ENCODE measurements around the gene SPOCK1. TPM values are rescaled to one million over a fixed set of nuclear protein-coding genes. Genes with fewer than 3 reads are reported as not detected.

Gene SPOCK1
- total and polyA plus RNA-seq, 7 experiments from 2014 or later, result 2.8 TPM; not detected in 6

DNA sequence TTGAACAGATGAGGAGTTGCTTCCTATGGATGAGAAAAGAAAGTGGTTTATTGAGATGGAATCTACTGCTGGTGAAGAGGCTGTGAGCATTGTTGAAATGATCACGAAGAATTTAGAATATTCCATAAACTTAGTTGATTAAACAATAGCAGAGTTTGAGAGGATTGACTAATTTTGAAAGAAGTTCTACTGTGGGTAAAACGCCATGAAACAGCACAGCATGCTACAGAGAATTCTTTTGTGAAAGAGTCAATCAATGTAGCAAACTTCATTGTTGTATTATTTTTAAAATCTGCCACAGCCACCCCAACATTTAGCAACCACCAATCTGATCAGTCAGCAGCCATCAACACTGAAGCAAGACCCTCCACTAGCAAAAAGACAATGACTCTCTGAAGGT, 309.1 kb downstream of the SPOCK1 start:
- Histone ChIP-seq H3K27ac (ENCODE audit: low read depth, low read length) (no peak overlapping the region), H3K9me3 (ENCODE audit: control insufficient read depth in 2 of 3, low read length in 3 of 3) (no peaks in the 10 kb centered on the region), H3K27me3 (ENCODE audit: control insufficient read depth in 2 of 2, insufficient read depth in 2 of 2, low read length in 2 of 2) (no peaks in the 10 kb centered on the region), H3K4me1 (ENCODE audit: control insufficient read depth in 2 of 2, insufficient read depth in 2 of 2, low read length in 2 of 2) (no peaks in the 10 kb centered on the region), H3K36me3 (ENCODE audit: control insufficient read depth in 2 of 3, insufficient read depth in 3 of 3, low read length in 3 of 3) (no peaks in the 10 kb centered on the region), H3K4me3 (ENCODE audit: low read length) (no peak overlapping the region)
- ATAC-seq, result no peak
- Mint-ChIP-seq H3K4me1 (no peaks in the 10 kb centered on the region), H3K27me3 (peaks cover 0 to 10% (median 6%) of the 10 kb centered on the region in 5 donors), H3K4me3 (no peak overlapping the region), H3K9me3 (peaks cover 0 to 4% (median 0%) of the 10 kb centered on the region in 11 donors), H3K36me3 (no peaks in the 10 kb centered on the region), H3K27ac (no peak overlapping the region)
- no peak for DNase-seq
- POLR2A ChIA-PET, result no interaction called here
- intact Hi-C loops (cut with micrococcal nuclease), result no loop called here
- CTCF ChIA-PET, result no interaction called here

DNA sequence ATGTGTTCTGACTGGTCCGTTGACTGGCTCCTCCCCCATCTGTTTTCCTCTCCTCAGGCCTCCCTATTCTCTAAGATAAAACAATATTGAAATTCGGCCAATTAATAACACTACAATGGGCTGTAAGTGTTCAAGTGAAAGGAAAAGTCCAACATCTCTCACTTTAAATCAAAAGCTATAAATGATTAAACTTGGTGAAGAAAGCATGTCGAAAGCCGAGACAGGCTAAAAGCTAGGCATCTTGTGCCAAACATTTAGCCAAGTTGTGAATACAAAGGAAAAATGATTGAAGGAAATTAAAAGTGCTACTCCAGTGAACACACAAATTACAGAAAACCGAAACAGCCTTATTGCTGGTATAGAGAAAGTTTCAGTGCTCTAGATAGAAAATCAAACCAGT, 310.6 kb downstream of the SPOCK1 start:
- Mint-ChIP-seq H3K4me1 (no peaks in the 10 kb centered on the region), H3K9me3 (peaks cover 0 to 4% (median 0%) of the 10 kb centered on the region in 11 donors), H3K27me3 (peaks cover 0 to 11% (median 6%) of the 10 kb centered on the region in 5 donors), H3K27ac (no peak overlapping the region), H3K36me3 (no peaks in the 10 kb centered on the region), H3K4me3 (no peak overlapping the region)
- no peak for ATAC-seq
- H3K27ac ChIP-seq (ENCODE audit: low read depth, low read length), result no peak overlapping the region
- CTCF ChIA-PET, result no interaction called here
- POLR2A ChIA-PET, result no interaction called here
- no peak overlapping the region for H3K4me3 ChIP-seq (ENCODE audit: low read length)
- DNase-seq, result no peak
- H3K4me1 ChIP-seq (ENCODE audit: control insufficient read depth in 2 of 2, insufficient read depth in 2 of 2, low read length in 2 of 2), result no peaks in the 10 kb centered on the region
- no peaks in the 10 kb centered on the region for H3K36me3 ChIP-seq (ENCODE audit: control insufficient read depth in 2 of 3, insufficient read depth in 3 of 3, low read length in 3 of 3)
- H3K27me3 ChIP-seq (ENCODE audit: control insufficient read depth in 2 of 2, insufficient read depth in 2 of 2, low read length in 2 of 2), result no peaks in the 10 kb centered on the region
- intact Hi-C loops (cut with micrococcal nuclease), result no loop called here
- no peaks in the 10 kb centered on the region for H3K9me3 ChIP-seq (ENCODE audit: control insufficient read depth in 2 of 3, low read length in 3 of 3)

DNA sequence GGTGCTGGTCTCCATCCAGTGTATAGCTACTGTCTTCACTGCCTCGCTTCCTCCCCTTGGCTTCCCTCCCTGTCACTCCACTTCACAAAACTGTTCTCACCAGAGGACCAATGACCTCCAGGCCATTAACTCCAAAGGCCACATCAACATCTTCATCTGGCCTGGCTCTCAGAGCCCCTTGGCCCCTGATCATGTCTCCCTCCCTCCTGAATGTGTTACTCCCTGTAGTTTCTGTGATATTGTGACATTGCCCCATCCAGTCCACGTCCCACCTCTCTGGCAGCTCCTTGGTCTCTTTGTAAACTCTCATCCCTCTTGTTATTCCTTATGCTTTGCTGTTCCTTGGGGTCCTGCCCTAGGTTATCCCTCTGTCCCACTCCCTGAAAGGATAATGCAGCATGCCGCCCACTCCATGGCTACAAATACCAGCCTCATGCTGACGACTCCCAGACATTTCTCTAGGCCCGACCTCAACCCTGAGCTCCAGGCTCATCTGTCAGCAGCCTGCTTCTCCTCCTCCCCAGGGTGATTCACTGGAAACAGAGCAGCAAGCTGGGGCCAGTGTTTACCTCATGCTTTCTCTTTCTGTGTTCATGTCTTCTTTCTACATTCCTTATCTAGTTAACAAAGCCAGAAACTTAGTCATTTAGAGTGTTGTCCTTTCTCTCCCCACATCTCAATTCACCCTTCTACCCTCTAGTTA, 312.2 kb downstream of the SPOCK1 start:
- CTCF ChIA-PET, result no interaction called here
- intact Hi-C loops (cut with micrococcal nuclease), result no loop called here

DNA sequence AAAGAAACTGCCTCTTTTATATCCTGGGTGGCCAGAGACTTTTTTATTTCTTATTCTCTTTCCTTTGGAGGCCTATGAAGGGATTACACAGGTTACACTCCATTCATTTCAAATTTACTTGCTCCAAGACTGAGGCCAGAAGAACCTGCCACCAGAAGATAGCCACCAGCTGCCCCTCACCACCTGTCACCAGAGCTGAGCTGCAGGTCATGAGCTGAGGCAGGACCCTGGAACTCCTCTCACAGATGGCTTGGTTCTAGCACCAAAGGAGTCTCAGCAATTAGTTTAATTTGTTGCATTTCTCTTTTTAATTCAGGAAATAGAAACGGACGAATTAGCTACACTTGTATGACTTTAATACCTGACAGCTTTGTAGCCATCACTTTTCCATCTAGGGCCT, 313.9 kb downstream of the SPOCK1 start:
- no peak for DNase-seq
- ChIA-PET POLR2A (no interaction called here), CTCF (no interaction called here)
- Mint-ChIP-seq H3K9me3 (peaks cover 0 to 4% (median 0%) of the 10 kb centered on the region in 11 donors), H3K27me3 (peaks cover 0 to 9% (median 6%) of the 10 kb centered on the region in 5 donors), H3K4me1 (no peaks in the 10 kb centered on the region), H3K27ac (no peak overlapping the region), H3K36me3 (no peaks in the 10 kb centered on the region), H3K4me3 (no peak overlapping the region)
- intact Hi-C loops (cut with micrococcal nuclease), result no loop called here
- ATAC-seq, result no peak
- no peaks in the 10 kb centered on the region for H3K27me3 ChIP-seq (ENCODE audit: control insufficient read depth in 2 of 2, insufficient read depth in 2 of 2, low read length in 2 of 2)
- H3K9me3 ChIP-seq (ENCODE audit: control insufficient read depth in 2 of 3, low read length in 3 of 3), result no peaks in the 10 kb centered on the region
- H3K27ac ChIP-seq (ENCODE audit: low read depth, low read length), result no peak overlapping the region
- no peaks in the 10 kb centered on the region for H3K4me1 ChIP-seq (ENCODE audit: control insufficient read depth in 2 of 2, insufficient read depth in 2 of 2, low read length in 2 of 2)
- H3K4me3 ChIP-seq (ENCODE audit: low read length), result no peak overlapping the region
- no peaks in the 10 kb centered on the region for H3K36me3 ChIP-seq (ENCODE audit: control insufficient read depth in 2 of 3, insufficient read depth in 3 of 3, low read length in 3 of 3)

More for the DNA sequence above, 312.2 kb downstream of the SPOCK1 start:
- Histone ChIP-seq H3K27ac (ENCODE audit: low read depth, low read length) (no peak overlapping the region), H3K4me3 (ENCODE audit: low read length) (no peak overlapping the region), H3K9me3 (ENCODE audit: control insufficient read depth in 2 of 3, low read length in 3 of 3) (no peaks in the 10 kb centered on the region), H3K4me1 (ENCODE audit: control insufficient read depth in 2 of 2, insufficient read depth in 2 of 2, low read length in 2 of 2) (no peaks in the 10 kb centered on the region), H3K27me3 (ENCODE audit: control insufficient read depth in 2 of 2, insufficient read depth in 2 of 2, low read length in 2 of 2) (no peaks in the 10 kb centered on the region), H3K36me3 (ENCODE audit: control insufficient read depth in 2 of 3, insufficient read depth in 3 of 3, low read length in 3 of 3) (no peaks in the 10 kb centered on the region)
- no peak for DNase-seq
- no peak for ATAC-seq
- H3K4me3 Mint-ChIP-seq, result no peak overlapping the region
- no peaks in the 10 kb centered on the region for H3K36me3 Mint-ChIP-seq
- no peak overlapping the region for H3K27ac Mint-ChIP-seq
- H3K4me1 Mint-ChIP-seq, result no peaks in the 10 kb centered on the region
- POLR2A ChIA-PET, result no interaction called here
- H3K27me3 Mint-ChIP-seq, result peaks cover 0 to 9% (median 6%) of the 10 kb centered on the region in 5 donors
- peaks cover 0 to 4% (median 0%) of the 10 kb centered on the region in 11 donors for H3K9me3 Mint-ChIP-seq

DNA sequence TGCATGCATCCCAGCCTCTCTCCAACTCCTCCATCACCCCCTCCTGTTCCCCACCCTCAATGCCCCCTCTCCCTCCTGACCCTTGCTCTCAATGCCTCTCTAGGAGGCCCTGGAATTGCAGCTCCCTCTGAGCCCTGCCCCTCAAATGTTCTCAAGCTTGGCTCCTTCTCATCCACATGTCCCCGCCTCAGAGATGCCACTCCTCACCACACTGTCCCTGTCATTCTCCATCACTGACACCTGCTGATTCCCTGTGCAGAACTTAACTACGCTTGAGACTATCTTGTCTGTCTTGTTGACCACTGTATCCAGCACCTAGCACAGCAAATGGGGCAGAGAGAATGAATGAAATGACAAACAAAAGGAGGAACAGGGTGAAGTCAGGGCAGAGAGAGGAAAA, 314.4 kb downstream of the SPOCK1 start:
- no peak overlapping the region for H3K4me3 Mint-ChIP-seq
- POLR2A ChIA-PET, result no interaction called here

DNA sequence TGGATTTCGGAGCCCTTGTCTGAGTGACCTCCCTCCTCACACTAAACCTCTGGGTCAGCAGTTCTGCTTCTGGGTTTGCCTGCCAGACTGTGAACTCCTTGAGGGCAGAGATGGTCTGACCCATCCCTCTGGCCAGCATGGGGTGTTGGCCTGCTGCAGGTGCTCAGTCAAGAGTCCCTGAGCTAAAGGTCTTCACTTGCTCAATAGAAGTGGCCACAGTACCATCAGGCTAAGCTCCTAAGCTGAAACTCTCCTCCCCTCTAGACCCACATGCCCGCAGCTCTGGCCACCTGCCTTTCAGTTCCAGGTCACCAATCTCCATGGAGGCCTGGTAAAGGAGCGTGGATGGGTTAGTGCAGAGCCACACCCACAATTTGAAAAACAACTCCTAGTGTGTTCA, 316.6 kb downstream of the SPOCK1 start:
- no peak overlapping the region for H3K4me3 ChIP-seq (ENCODE audit: low read length)
- Mint-ChIP-seq H3K4me1 (no peaks in the 10 kb centered on the region), H3K27ac (no peak overlapping the region), H3K27me3 (peaks cover 0 to 9% (median 7%) of the 10 kb centered on the region in 5 donors), H3K4me3 (no peak overlapping the region), H3K9me3 (peaks cover 0 to 5% (median 0%) of the 10 kb centered on the region in 11 donors), H3K36me3 (no peaks in the 10 kb centered on the region)
- no peak overlapping the region for H3K27ac ChIP-seq (ENCODE audit: low read depth, low read length)
- intact Hi-C loops (cut with micrococcal nuclease), result no loop called here
- H3K4me1 ChIP-seq (ENCODE audit: control insufficient read depth in 2 of 2, insufficient read depth in 2 of 2, low read length in 2 of 2), result no peaks in the 10 kb centered on the region
- no peaks in the 10 kb centered on the region for H3K9me3 ChIP-seq (ENCODE audit: control insufficient read depth in 2 of 3, low read length in 3 of 3)
- H3K27me3 ChIP-seq (ENCODE audit: control insufficient read depth in 2 of 2, insufficient read depth in 2 of 2, low read length in 2 of 2), result no peaks in the 10 kb centered on the region
- no peak for ATAC-seq
- no peaks in the 10 kb centered on the region for H3K36me3 ChIP-seq (ENCODE audit: control insufficient read depth in 2 of 3, insufficient read depth in 3 of 3, low read length in 3 of 3)
- ChIA-PET CTCF (no interaction called here), POLR2A (no interaction called here)
- no peak for DNase-seq

More for the DNA sequence above, 314.4 kb downstream of the SPOCK1 start:
- Histone ChIP-seq H3K36me3 (ENCODE audit: control insufficient read depth in 2 of 3, insufficient read depth in 3 of 3, low read length in 3 of 3) (no peaks in the 10 kb centered on the region), H3K4me3 (ENCODE audit: low read length) (no peak overlapping the region), H3K4me1 (ENCODE audit: control insufficient read depth in 2 of 2, insufficient read depth in 2 of 2, low read length in 2 of 2) (no peaks in the 10 kb centered on the region), H3K9me3 (ENCODE audit: control insufficient read depth in 2 of 3, low read length in 3 of 3) (no peaks in the 10 kb centered on the region), H3K27me3 (ENCODE audit: control insufficient read depth in 2 of 2, insufficient read depth in 2 of 2, low read length in 2 of 2) (no peaks in the 10 kb centered on the region), H3K27ac (ENCODE audit: low read depth, low read length) (no peak overlapping the region)
- no peak for ATAC-seq
- no peak overlapping the region for H3K27ac Mint-ChIP-seq
- peaks cover 0 to 9% (median 3%) of the 10 kb centered on the region in 5 donors for H3K27me3 Mint-ChIP-seq
- H3K36me3 Mint-ChIP-seq, result no peaks in the 10 kb centered on the region
- CTCF ChIA-PET, result no interaction called here
- intact Hi-C loops (cut with micrococcal nuclease), result no loop called here
- H3K9me3 Mint-ChIP-seq, result peaks cover 0 to 3% (median 0%) of the 10 kb centered on the region in 11 donors
- no peaks in the 10 kb centered on the region for H3K4me1 Mint-ChIP-seq
- no peak for DNase-seq

DNA sequence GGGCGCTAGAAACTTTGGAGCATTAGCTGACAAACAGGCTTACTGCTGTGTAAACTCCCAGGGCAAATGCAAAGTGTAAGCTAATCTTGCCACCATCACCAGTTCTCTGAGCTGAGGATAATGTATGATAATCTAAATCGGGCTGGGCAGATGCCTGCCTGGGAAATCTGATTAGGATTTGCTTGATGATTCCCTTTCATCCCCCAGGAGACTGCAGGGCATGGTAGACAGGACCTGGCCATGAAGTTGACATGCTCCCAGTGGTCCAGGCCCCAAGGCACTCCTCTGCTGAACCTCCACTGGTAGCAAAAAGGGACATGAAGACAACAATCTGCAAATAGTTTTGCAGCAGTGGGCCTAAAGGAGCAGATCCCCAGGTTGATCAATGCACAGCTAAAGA, 317.5 kb downstream of the SPOCK1 start:
- Mint-ChIP-seq H3K27me3 (peaks cover 0 to 9% (median 6%) of the 10 kb centered on the region in 5 donors), H3K36me3 (no peaks in the 10 kb centered on the region), H3K27ac (no peak overlapping the region), H3K4me3 (no peak overlapping the region), H3K4me1 (no peaks in the 10 kb centered on the region), H3K9me3 (peaks cover 0 to 5% (median 0%) of the 10 kb centered on the region in 11 donors)
- H3K27me3 ChIP-seq (ENCODE audit: control insufficient read depth in 2 of 2, insufficient read depth in 2 of 2, low read length in 2 of 2), result no peaks in the 10 kb centered on the region
- H3K4me3 ChIP-seq (ENCODE audit: low read length), result no peak overlapping the region
- DNase-seq, result no peak
- no peaks in the 10 kb centered on the region for H3K36me3 ChIP-seq (ENCODE audit: control insufficient read depth in 2 of 3, insufficient read depth in 3 of 3, low read length in 3 of 3)
- intact Hi-C loops (cut with micrococcal nuclease), result no loop called here
- no peaks in the 10 kb centered on the region for H3K4me1 ChIP-seq (ENCODE audit: control insufficient read depth in 2 of 2, insufficient read depth in 2 of 2, low read length in 2 of 2)
- ATAC-seq, result no peak
- ChIA-PET POLR2A (no interaction called here), CTCF (no interaction called here)
- no peak overlapping the region for H3K27ac ChIP-seq (ENCODE audit: low read depth, low read length)
- H3K9me3 ChIP-seq (ENCODE audit: control insufficient read depth in 2 of 3, low read length in 3 of 3), result no peaks in the 10 kb centered on the region

Data from naive thymus-derived CD4-positive, alpha-beta T cell (primary cell).